ENCODE data around the gene YIF1B. TPM values are rescaled to one million over a fixed set of nuclear protein-coding genes. Genes with fewer than 3 reads are reported as not detected.

Gene YIF1B
- total and polyA plus RNA-seq, 9 of the 15 experiments (the other 6 are each of a cell fraction or from before 2014, with no cell fraction given) = 8.5 to 586 (median 323) TPM

- no peak for FAIRE-seq
- peaks cover under 1 to 8% of the 10 kb centered on the region in 2 experiments; a peak in 3 of 5 replicates for H3K4me1 ChIP-seq (replicated peaks in 1 of 2; ENCODE audit: control insufficient read depth in 2 of 2, insufficient read depth in 2 of 2, low read length in 2 of 2)
- no peak overlapping the region for H2AFZ ChIP-seq (ENCODE audit: low read depth, low read length)
- POLR2A ChIA-PET = interaction anchor here (0.5 to 1.0 kb wide), 4 partner anchors 8 to 214 kb away, joined by 3 read pairs; partner anchors contain the start of gene PSMD8
- in situ Hi-C loops (cut with MboI) = no loop called here
- CTCF ChIA-PET (ENCODE audit: low intra/inter-chr PET ratio) = no interaction called here
- no peak overlapping the region for H3K27ac ChIP-seq (ENCODE audit: extremely low read depth, low read depth, low read length)
- 10% methylated on average over 15 of the region's 16 CpGs for WGBS (ENCODE audit: insufficient coverage, low coverage, missing lambda C conversion rate)
- peaks cover 6% of the 10 kb centered on the region; the same call in 1 of the 2 replicates for H4K20me1 ChIP-seq (replicated peaks; ENCODE audit: control insufficient read depth, insufficient read depth, low read length)
- intact Hi-C loops (cut with micrococcal nuclease) = no loop called here
- H3K4me3 ChIP-seq = no peak overlapping the region
- BruUV-seq (replicated peaks) = no TSS peak
- no peak for ATAC-seq
- peaks cover 24 to 32% of the 10 kb centered on the region in 2 experiments for H3K27me3 ChIP-seq (ENCODE audit: control insufficient read depth in 2 of 2, insufficient read depth in 2 of 2, low read length in 2 of 2)
- H3K79me2 ChIP-seq (ENCODE audit: control insufficient read depth, insufficient read depth, low read length) = no peaks in the 10 kb centered on the region
- DNase-seq (ENCODE audit: extremely low read depth in 1 of 4, low spot score in 3 of 4) = no peak
- no peak overlapping the region for H3K4me2 ChIP-seq (ENCODE audit: insufficient read depth, low read length)
- TF ChIP-seq ZNF121 (CRISPR knock-in tag; conservative IDR thresholded peaks at IDR 0.05) = no peak
- peak; percentile 25 to 28; a peak in 1 of 4 replicates for TF ChIP-seq KDM1A (IDR thresholded peaks at IDR 0.05)
- peak; percentile 86 for TF ChIP-seq RBM25 (IDR thresholded peaks at IDR 0.05; ENCODE audit: low read depth, low read length, severe bottlenecking)
- TF ChIP-seq, protein P1, sequence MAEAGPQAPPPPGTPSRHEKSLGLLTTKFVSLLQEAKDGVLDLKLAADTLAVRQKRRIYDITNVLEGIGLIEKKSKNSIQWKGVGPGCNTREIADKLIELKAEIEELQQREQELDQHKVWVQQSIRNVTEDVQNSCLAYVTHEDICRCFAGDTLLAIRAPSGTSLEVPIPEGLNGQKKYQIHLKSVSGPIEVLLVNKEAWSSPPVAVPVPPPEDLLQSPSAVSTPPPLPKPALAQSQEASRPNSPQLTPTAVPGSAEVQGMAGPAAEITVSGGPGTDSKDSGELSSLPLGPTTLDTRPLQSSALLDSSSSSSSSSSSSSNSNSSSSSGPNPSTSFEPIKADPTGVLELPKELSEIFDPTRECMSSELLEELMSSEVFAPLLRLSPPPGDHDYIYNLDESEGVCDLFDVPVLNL (CRISPR knock-in tag; IDR thresholded peaks at IDR 0.05; ENCODE audit: low read depth) = 0 out of 2 replicates have a peak, but pooled peaks have one; percentile 20
- TF ChIP-seq, protein P2, sequence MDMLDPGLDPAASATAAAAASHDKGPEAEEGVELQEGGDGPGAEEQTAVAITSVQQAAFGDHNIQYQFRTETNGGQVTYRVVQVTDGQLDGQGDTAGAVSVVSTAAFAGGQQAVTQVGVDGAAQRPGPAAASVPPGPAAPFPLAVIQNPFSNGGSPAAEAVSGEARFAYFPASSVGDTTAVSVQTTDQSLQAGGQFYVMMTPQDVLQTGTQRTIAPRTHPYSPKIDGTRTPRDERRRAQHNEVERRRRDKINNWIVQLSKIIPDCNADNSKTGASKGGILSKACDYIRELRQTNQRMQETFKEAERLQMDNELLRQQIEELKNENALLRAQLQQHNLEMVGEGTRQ (CRISPR knock-in tag; IDR thresholded peaks at IDR 0.05) = peak; percentile 41
- TF ChIP-seq, protein P3, sequence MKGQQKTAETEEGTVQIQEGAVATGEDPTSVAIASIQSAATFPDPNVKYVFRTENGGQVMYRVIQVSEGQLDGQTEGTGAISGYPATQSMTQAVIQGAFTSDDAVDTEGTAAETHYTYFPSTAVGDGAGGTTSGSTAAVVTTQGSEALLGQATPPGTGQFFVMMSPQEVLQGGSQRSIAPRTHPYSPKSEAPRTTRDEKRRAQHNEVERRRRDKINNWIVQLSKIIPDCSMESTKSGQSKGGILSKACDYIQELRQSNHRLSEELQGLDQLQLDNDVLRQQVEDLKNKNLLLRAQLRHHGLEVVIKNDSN (CRISPR knock-in tag; IDR thresholded peaks at IDR 0.05) = peak; percentile 58
- TF ChIP-seq, protein P4, sequence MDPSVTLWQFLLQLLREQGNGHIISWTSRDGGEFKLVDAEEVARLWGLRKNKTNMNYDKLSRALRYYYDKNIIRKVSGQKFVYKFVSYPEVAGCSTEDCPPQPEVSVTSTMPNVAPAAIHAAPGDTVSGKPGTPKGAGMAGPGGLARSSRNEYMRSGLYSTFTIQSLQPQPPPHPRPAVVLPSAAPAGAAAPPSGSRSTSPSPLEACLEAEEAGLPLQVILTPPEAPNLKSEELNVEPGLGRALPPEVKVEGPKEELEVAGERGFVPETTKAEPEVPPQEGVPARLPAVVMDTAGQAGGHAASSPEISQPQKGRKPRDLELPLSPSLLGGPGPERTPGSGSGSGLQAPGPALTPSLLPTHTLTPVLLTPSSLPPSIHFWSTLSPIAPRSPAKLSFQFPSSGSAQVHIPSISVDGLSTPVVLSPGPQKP (CRISPR knock-in tag; IDR thresholded peaks at IDR 0.05) = no peak
- TF ChIP-seq CTBP1 (IDR thresholded peaks at IDR 0.05; ENCODE audit: borderline replicate concordance) = no peak
- peak; percentile 56; the same call in 1 of the 2 replicates for TF ChIP-seq ADNP (tag; IDR thresholded peaks at IDR 0.05)
- TF ChIP-seq BCOR (IDR thresholded peaks at IDR 0.05) = peak; percentile 80
- peak; percentile 49 for TF ChIP-seq ZFP36 (IDR thresholded peaks at IDR 0.05; ENCODE audit: low read depth, low read length, partially characterized antibody)
- TF ChIP-seq POLR2AphosphoS5 (IDR thresholded peaks at IDR 0.05; ENCODE audit: control insufficient read depth, insufficient read depth, low read depth, low read length) = no peak
- TF ChIP-seq ZNF589 (CRISPR knock-in tag; IDR thresholded peaks at IDR 0.05; ENCODE audit: low read depth) = no peak
- H3K36me3 ChIP-seq (ENCODE audit: control insufficient read depth, insufficient read depth, low read length) = no peaks in the 10 kb centered on the region
- no peaks in the 10 kb centered on the region for H3K9me1 ChIP-seq (ENCODE audit: control insufficient read depth, insufficient read depth, low read length)
- peak overlapping the region in 1 of 2 experiments; percentile 43; a peak in 2 of 4 replicates for H3K9ac ChIP-seq (ENCODE audit: insufficient read depth in 1 of 2, low read depth in 2 of 2, low read length in 2 of 2)
- no peaks in the 10 kb centered on the region for H3K9me3 ChIP-seq (replicated peaks; ENCODE audit: control insufficient read depth, insufficient read depth, low read depth, low read length)
Measured at GRCh38 chr19:38355728-38356725, 40.3 kb upstream of the YIF1B start.

Measured in K562 (cell line).